Mesenteric fat pad (tissue), 1 donor: Measurements from ENCODE around the gene C12orf42. TPM values are rescaled to one million over a fixed set of nuclear protein-coding genes. Genes with fewer than 3 reads are reported as not detected.

Source experiments
- DNase-seq: peaks from one replicate; pipeline ENCODE4 v3.0.0-alpha.2; 2020; ENCODE audit warnings: low spot score
- total RNA-seq: library from RNA; stranded (reverse); fragmentation: NEBNext Ultra II Directional; extraction: Animal tissue kit (Norgen Biotek cat#: 25700); gene quantifications from one replicate; pipeline ENCODE4 v1.2.1, GENCODE V29; 2021
- donor health status: DM: yes; HTN: yes; CAD: no.

Gene C12orf42
- total RNA-seq, 1 donor from 2014 or later, result not detected

- no peak for DNase-seq
Measured at GRCh38 chr12:103350116-103350515, 145.7 kb downstream of the C12orf42 start.

DNA sequence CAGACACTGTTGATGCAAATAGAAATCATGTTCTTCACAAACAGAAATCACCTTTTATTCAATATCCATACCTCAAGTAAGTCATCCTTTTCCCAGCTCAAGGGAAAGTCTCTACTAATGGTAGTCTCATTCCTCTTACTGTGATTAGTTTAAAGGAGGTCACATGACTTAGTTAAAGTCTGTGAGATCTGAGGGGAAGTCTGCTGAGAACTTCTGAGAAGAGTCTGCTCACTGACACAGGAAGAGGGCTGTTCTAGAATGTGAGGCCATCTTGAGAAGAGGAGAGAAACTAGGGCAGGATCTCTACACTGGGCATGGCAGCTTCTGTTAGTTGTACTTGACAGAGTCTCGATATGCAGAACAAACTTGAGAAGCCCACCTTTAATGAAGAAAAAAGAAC lies 146.8 kb downstream of the C12orf42 start:
- DNase-seq, result no peak

GRCh38 chr12:103336940-103337339 lies 158.8 kb downstream of the C12orf42 start:
- no peak for DNase-seq

- no peak for DNase-seq
Measured at GRCh38 chr12:103334466-103334865, 161.3 kb downstream of the C12orf42 start.

GRCh38 chr12:103333676-103334075 lies 162.1 kb downstream of the C12orf42 start:
- DNase-seq, result no peak

GRCh38 chr12:103331643-103332042 lies 164.1 kb downstream of the C12orf42 start:
- DNase-seq, result no peak

DNA sequence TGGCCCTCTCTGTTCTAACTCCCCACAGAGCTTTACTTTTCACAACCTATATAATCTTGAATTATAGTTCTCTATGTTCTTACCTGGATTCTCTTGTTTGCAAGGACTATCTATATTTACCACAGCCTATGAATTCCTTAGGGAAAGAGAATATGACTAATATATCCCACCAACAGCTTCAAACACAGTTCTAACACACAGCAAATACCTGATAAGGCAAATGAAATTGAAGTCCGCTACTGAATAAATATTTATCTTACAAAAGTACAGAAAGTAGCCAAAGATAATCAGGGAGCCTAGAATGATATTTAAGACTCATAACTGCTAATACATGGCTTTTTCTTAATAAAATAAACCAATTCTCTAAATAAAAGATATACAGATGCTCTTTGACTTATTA lies 165.1 kb downstream of the C12orf42 start:
- no peak for DNase-seq

DNA sequence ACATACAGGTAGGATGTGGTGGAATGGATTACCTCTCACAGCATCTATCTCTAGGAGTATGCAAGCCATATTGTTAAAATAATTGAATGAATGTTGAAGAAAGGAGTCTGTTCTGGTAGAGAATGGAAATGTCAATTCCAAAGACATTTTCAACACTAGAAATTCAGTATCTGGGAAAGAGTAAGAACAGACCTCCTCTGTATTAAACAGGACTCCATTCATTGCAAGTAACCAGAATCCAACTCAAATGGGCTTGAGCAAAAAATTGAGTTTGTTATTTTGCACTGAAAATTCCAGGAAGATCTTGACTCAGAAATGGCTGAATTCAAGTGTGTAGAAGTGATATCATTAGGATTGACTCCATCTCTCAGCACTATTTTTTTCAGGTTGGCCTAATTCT lies 168.1 kb downstream of the C12orf42 start:
- DNase-seq, result no peak

DNA sequence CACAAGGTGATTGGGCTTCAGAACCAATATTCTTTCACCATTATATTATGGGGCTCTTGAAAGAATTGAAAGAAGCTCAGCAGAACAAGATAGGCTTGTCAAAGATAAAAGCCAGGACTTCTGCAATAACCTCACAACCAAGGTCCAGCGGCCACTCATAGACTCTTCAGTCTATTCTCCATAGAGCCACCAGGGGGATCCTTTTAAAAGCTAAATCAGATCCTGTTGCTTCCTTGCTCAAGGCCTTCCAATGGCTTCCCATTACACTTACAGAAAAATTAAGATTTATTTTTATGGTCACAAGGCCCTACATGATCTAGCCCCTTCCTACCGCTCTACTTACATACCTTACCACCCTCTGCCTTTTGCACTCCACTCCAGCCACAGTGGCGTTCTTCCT lies 169.6 kb downstream of the C12orf42 start:
- no peak for DNase-seq

GRCh38 chr12:103318566-103318965 lies 177.2 kb downstream of the C12orf42 start:
- DNase-seq, result no peak

- DNase-seq, result no peak
Measured at GRCh38 chr12:103317220-103317619, 178.5 kb downstream of the C12orf42 start.

DNA sequence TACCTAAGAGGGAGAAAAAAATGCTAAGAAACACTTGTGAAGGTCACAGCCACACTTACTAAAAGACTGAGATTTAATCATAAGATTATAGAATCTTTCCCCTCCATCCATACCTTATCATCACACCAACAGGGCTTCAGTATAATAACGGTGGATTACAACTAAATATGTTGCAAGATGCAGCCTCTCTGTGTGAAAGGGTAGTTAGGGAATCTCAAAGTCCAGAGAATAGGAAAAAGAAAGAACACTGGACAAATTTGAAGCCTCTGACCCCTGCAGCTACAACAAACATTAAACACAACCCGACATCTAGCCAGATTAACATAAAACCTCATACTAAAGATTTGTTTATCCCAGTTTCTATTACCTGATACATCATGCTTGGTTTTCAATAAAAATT lies 181.0 kb downstream of the C12orf42 start:
- no peak for DNase-seq

DNA sequence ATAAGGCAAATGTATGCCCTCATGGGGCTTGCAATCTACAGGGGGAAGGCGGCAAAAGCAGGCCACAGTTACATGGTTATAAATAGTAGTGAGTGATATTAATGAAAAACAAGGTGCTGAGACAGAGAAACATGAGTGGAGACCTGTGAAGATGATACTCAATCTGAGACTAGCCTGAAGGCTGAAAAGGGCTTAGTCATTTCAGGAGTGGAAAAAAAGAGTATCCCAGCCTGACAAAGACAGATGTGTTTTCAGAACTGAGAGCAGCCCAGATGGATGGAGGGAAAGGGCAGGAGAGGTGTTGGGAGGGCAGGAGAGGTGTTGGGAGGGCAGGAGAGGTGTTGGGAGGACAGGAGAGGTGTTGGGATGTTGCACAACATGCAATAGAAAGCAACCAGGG lies 181.9 kb downstream of the C12orf42 start:
- no peak for DNase-seq

- DNase-seq, result no peak
Measured at GRCh38 chr12:103312742-103313354, 182.9 kb downstream of the C12orf42 start.

DNA sequence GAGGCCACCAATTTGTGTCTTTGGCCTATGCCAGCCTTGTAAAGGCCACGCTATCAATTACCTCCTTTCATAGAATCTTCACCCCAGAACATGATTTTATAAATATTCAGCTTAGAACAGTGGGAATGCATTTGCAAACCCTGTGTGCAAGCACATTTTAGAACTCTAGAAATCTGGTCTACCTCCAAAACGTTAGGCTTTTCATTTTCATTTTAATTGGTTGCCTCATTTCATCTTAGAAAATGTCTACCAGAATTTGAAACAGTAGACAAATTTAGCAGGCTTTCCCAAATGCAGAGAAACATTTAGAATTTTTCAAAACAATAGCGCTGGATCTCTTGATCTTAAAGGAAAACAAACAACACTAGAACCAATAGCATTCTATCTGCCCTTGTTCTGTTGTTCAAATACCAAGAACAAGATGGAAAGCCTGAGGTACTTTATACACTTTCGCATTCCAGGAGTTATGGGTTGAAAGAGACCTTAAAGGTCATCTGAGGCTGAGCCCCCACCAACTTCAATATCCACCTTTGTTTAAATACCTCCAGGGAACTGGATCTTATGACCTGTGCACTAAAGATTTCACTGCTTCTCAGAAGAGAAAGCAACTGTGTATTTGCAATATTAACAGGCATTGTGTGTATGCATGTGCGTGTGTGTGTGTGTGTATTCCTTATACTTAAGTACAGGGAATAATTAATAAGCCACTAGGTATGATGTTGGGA lies 185.1 kb downstream of the C12orf42 start:
- no peak for DNase-seq

DNA sequence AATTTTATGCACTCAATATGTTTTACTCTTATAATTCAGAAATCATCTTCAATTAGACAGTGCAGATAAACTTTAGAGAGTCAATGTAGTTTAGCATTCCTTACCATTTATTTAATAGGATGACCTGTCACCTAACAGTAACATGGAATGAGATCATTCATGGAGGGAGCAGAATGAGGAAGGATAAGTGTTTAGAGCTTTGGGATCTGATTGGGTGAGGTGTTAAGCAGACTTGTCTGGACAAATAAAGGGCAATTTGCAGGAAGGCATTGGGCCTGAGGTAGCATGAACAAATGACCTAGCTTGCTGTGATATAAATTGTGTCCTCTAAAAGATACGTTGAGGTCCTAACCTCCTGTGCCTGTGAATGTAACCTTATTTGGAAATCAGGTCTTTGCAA lies 187.4 kb downstream of the C12orf42 start:
- no peak for DNase-seq

DNA sequence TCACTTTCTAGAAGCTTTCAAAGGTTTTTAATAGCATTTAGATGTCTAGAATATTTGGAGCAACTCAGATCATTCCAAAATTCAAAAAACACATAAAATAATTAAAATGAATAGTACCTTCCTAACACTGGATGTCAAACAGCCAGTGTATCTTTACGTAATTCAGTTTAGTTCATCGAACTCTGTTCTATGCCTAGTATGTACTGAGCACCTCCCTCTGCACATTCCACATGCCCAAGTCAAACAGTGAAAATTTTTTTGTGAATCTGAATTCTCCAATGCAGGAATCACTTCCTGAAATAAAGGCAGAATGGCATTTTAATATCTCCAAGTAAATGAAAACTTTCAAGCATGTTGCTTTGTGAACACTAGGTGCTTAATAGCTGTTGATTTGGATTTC lies 192.3 kb downstream of the C12orf42 start:
- DNase-seq, result no peak

DNA sequence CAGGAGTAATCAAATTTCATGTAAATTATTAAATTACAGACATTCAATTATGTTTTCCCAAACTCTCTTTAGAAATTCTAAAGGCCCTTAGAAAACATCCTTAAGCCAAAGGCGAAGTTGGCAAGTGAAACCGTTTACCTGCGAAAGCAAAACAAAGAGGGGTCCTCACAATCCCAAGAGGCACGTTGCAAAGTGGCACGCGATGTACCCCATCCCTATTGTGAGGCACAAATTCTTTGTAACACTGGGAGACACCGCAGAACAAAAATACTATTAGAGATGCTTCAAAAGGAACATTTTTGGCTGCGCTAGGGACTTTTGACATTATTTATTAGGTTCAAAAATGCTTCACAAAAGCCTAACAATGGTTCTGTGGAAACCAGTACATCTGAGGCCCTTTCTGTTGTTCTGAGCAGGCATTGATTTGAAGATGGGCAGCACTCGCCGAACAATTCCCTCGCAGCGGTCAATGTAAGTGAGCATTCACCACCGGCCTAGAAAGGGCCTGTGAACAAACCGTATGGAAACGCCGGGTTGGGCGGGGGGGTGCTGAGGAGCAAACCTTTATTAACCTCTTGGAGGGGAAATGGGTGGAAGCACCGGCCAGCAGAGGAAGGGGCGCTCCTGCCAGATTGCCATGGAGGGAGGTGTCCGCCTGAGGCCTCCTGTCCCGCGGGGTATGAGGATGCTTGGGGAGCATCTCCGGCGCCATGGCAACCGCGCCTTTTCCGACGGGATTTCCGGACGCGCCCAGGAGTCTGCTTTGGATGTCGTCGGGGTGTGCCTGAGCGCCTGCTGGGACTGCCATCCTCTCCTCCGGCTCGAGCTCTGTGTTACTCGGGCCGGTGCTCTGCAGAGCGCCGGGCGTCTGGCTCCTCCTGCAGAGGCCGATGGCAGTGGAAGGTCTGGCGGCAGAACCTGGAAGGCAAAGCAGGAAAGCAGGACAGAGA lies 193.9 kb downstream of the C12orf42 start:
- DNase-seq, result peak; percentile 84

GRCh38 chr12:103288016-103288415 lies 207.8 kb downstream of the C12orf42 start:
- DNase-seq, result no peak

GRCh38 chr12:103282124-103282523 lies 213.6 kb downstream of the C12orf42 start:
- DNase-seq, result no peak

DNA sequence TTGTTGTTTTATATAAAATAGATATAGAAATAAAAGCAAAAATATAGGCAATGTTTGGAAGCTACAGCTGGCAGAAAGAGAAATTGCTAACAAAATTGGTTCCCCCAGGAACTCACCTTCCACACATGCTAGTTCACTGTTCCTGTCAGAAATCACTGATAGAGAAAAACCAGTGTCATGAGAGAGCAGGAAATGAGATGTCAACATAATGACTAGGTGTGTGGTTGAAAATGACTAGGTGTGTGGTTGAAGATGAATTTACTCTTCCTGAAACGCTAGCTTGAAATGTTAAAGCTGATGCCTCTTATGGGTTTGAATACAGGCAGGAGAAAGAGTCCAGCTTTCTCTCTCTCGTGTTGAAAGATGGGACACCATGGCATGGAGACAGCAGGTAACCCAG lies 216.3 kb downstream of the C12orf42 start:
- no peak for DNase-seq

DNA sequence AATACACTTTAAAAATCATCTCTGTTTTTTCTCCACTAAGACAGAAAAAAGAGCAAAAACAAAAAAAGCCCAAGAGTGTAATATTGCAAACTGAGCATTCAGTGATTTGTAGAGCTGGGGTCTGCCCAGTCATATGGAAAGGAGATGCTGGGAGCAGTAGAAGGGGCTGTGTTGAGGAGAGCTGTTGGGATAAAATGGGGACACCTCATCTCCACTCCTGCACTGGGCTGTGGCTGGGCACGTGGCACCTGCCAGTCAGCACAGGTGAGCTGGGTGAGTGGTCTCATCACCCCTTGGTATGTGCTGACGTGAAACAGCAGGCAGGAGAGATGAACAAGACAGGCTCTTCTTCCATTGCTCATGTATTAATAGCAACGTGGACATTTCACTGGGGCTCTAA lies 217.4 kb downstream of the C12orf42 start:
- DNase-seq, result no peak
